Neural progenitor cell (in vitro differentiated cells): Measurements from ENCODE around the gene KIF26A.

Experiments
- EZH2 ChIP-seq: fragments of 200-600 bp; sonication (generic); IDR thresholded peaks from 2 replicates; pipeline ENCODE4 v1.6.1; 2017; ENCODE audit warnings: antibody characterized with exemption, mild to moderate bottlenecking, moderate library complexity
- TF ChIP-seq, protein P1 (sequence below): fragments of 200-600 bp; sonication (generic); IDR thresholded peaks from 2 replicates; pipeline ENCODE4 v1.5.1; 2017; ENCODE audit warnings: antibody characterized with exemption, mild to moderate bottlenecking

DNA sequence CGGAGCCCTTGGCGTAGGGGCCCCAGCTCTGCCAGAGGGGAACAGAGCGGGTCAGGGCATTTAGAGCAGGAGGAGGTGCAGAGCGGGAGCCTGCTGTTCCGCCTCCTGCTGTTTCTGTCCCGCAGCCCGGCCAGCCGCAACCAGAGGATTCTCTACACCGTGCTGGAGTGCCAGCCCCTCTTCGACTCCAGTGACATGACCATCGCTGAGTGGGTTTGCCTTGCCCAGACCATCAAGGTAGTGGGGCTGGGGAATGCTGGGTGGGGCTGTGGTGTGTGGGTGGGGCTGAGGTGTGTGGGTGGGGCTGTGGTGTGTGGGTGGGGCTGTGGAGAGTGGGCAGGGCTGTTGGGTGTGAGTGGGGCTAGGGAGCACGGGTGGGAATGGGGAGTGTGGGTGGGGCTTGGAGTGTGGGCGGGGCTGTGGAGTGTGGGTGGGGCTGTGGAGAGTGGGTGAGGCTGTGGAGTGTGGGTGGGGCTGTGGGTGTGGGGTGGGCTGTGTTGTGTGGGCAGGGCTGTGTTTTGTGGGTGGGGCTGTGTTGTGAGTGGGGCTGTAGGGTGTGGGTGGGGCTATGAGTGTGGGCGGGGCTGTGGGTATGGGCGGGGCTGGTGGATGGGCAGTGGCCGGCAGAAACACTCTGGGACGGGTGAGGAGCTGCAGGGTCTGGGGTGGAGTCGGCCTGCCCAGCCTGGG lies 44.9 kb upstream of the KIF26A start:
- TF ChIP-seq EZH2 = no peak
- TF ChIP-seq, protein P1, sequence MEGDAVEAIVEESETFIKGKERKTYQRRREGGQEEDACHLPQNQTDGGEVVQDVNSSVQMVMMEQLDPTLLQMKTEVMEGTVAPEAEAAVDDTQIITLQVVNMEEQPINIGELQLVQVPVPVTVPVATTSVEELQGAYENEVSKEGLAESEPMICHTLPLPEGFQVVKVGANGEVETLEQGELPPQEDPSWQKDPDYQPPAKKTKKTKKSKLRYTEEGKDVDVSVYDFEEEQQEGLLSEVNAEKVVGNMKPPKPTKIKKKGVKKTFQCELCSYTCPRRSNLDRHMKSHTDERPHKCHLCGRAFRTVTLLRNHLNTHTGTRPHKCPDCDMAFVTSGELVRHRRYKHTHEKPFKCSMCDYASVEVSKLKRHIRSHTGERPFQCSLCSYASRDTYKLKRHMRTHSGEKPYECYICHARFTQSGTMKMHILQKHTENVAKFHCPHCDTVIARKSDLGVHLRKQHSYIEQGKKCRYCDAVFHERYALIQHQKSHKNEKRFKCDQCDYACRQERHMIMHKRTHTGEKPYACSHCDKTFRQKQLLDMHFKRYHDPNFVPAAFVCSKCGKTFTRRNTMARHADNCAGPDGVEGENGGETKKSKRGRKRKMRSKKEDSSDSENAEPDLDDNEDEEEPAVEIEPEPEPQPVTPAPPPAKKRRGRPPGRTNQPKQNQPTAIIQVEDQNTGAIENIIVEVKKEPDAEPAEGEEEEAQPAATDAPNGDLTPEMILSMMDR = no peak
